A549 (cell line): ENCODE results near the gene SLC48A1. TPM values are rescaled to one million over a fixed set of nuclear protein-coding genes. Genes with fewer than 3 reads are reported as not detected.

ENCODE experiments used
- ATAC-seq, 2 experiments: fragments of 200-7000 bp in 1 of 2; fragments of >200 bp in 1 of 2; cut with Nextera tagmentation in 1 of 2; cut with Tn5 transposase in 1 of 2; 3 replicates each; pipeline versions ENCODE4 v1.8.0 to v1.9.1; 2018 to 2020; ENCODE audit warnings: mild to moderate bottlenecking in 1 of 2, moderate library complexity in 1 of 2
- CTCF ChIA-PET: fragments of 300-600 bp; sonication (Branson Sonifier 250); formaldehyde crosslinking; extraction: SDS; loops from one replicate; lab custom pipeline; 2021; ENCODE audit warnings: antibody characterized with exemption, inconsistent platforms; lab: Yijun Ruan, JAX
- POLR2A ChIA-PET: fragments of 350-600 bp; formaldehyde crosslinking; extraction: SDS; loops from one replicate; lab custom pipeline; 2021; ENCODE audit warnings: antibody characterized with exemption, inconsistent platforms; lab: Yijun Ruan, JAX
- DNase-seq, 2 experiments: peaks; one replicate each; pipeline versions ENCODE4 v3.0.0 to v3.0.0-alpha.2; 2011 to 2016; ENCODE audit warnings: low read depth in 1 of 2, low spot score in 1 of 2
- FAIRE-seq: peaks from 2 replicates; lab custom pipeline; 2011; peaks lifted over from hg19 to GRCh38; lab: Jason Lieb, UNC
- H3K27ac ChIP-seq, 2 experiments: fragments of >200 bp; sonication (Bioruptor Twin); formaldehyde crosslinking; 3 replicates each; pipeline ENCODE4 v1.5.1; 2016 to 2017
- H3K4me1 ChIP-seq: fragments of >200 bp; sonication (Bioruptor Twin); formaldehyde crosslinking; 3 replicates; pipeline ENCODE4 v1.6.1; 2016
- H3K4me2 ChIP-seq: fragments of >200 bp; sonication (Bioruptor Twin); formaldehyde crosslinking; 3 replicates; pipeline ENCODE4 v1.6.1; 2016
- H3K4me3 ChIP-seq: fragments of >200 bp; sonication (Bioruptor Twin); formaldehyde crosslinking; 3 replicates; pipeline ENCODE4 v1.5.1; 2016
- H3K9me3 ChIP-seq: fragments of >200 bp; sonication (Bioruptor Twin); formaldehyde crosslinking; 3 replicates; pipeline ENCODE4 v1.6.1; 2016
- BHLHE40 ChIP-seq: IDR thresholded peaks from 2 replicates; pipeline ENCODE4 v1.6.1; 2012; ENCODE audit warnings: low read depth, low read length, inconsistent platforms
- CBX8 ChIP-seq: fragments of 200-600 bp; sonication (generic); IDR thresholded peaks from 2 replicates; pipeline ENCODE4 v1.6.1; 2016
- HDAC2 ChIP-seq: fragments of 200-600 bp; sonication (generic); IDR thresholded peaks from 2 replicates; pipeline ENCODE4 v1.6.1; 2016
- JUN ChIP-seq, 2 experiments: fragments of >200 bp; sonication (Bioruptor Twin); formaldehyde crosslinking; IDR thresholded peaks; 2 replicates in 1 of 2; 3 replicates in 1 of 2; pipeline ENCODE4 v1.6.1; 2016 to 2017
- MAFK ChIP-seq: fragments of 450-650 bp; IDR thresholded peaks from 2 replicates; pipeline ENCODE4 v1.6.1; 2014; ENCODE audit not compliant: partially characterized antibody
- MYC ChIP-seq: IDR thresholded peaks from 2 replicates; pipeline ENCODE4 v1.6.1; 2012; ENCODE audit warnings: mild to moderate bottlenecking, inconsistent platforms, low read length, improper control_type of control experiment, borderline replicate concordance
- POLR2AphosphoS2 ChIP-seq: conservative IDR thresholded peaks from 2 replicates; pipeline ENCODE4 v1.6.1; 2012; ENCODE audit warnings: low read length, improper control_type of control experiment, inconsistent platforms
- RAD21 ChIP-seq, 2 experiments: fragments of >200 bp in 1 of 2; sonication (Bioruptor Twin) in 1 of 2; formaldehyde crosslinking in 1 of 2; IDR thresholded peaks in 1 of 2; conservative IDR thresholded peaks in 1 of 2; 2 replicates in 1 of 2; 3 replicates in 1 of 2; pipeline ENCODE4 v1.6.1; 2012 to 2018; ENCODE audit warnings: inconsistent platforms in 1 of 2
- SMC3 ChIP-seq: fragments of >200 bp; sonication (Bioruptor Twin); formaldehyde crosslinking; IDR thresholded peaks from 3 replicates; pipeline ENCODE4 v1.6.1; 2018; ENCODE audit warnings: inconsistent platforms
- TFCP2L1 ChIP-seq: fragments of 250-450 bp; sonication (Bioruptor Pico); IDR thresholded peaks from 2 replicates; pipeline ENCODE4 v1.5.0; 2021; ENCODE audit warnings: mild to moderate bottlenecking
- ZNF302 ChIP-seq: fragments of 250-450 bp; sonication (Bioruptor Pico); IDR thresholded peaks from 2 replicates; pipeline ENCODE4 v1.9.0; 2021; ENCODE audit warnings: inconsistent platforms, mild to moderate bottlenecking, moderate library complexity
- WGBS: methylation state at CpG from one replicate; pipeline ENCODE4 v1.1.6; 2017; ENCODE audit errors: missing lambda C conversion rate; 5-methylcytosine and 5-hydroxymethylcytosine counted together
- polyA plus RNA-seq, 4 experiments: library from polyadenylated mRNA; depleted of rRNA in 3 of 4; stranded (reverse); fragments of >200 nt; fragmentation: RNase III in 1 of 4; extraction: RNeasy Plus Mini Kit Qiagen cat#74134 plus additional on column Dnase treatment in 1 of 4; gene quantifications; 2 replicates in 3 of 4; 3 replicates in 1 of 4; pipeline ENCODE4 v1.2.3, GENCODE V29; 2011 to 2017
- TF ChIP-seq, protein P1 (sequence below): fragments of 450-650 bp; IDR thresholded peaks from 2 replicates; pipeline ENCODE4 v1.6.1; 2014; ENCODE audit warnings: antibody characterized with exemption
- TF ChIP-seq, protein P2 (sequence below): fragments of >200 bp; sonication (Bioruptor Twin); formaldehyde crosslinking; IDR thresholded peaks from 3 replicates; pipeline ENCODE4 v1.5.1; 2016
- TF ChIP-seq, protein P3 (sequence below): IDR thresholded peaks from 2 replicates; pipeline ENCODE4 v1.6.1; 2012

SLC48A1 gene
- polyA plus RNA-seq, 2 of the 4 experiments (the other 2 are of a cell fraction): 25.1 to 32.6 TPM

DNA sequence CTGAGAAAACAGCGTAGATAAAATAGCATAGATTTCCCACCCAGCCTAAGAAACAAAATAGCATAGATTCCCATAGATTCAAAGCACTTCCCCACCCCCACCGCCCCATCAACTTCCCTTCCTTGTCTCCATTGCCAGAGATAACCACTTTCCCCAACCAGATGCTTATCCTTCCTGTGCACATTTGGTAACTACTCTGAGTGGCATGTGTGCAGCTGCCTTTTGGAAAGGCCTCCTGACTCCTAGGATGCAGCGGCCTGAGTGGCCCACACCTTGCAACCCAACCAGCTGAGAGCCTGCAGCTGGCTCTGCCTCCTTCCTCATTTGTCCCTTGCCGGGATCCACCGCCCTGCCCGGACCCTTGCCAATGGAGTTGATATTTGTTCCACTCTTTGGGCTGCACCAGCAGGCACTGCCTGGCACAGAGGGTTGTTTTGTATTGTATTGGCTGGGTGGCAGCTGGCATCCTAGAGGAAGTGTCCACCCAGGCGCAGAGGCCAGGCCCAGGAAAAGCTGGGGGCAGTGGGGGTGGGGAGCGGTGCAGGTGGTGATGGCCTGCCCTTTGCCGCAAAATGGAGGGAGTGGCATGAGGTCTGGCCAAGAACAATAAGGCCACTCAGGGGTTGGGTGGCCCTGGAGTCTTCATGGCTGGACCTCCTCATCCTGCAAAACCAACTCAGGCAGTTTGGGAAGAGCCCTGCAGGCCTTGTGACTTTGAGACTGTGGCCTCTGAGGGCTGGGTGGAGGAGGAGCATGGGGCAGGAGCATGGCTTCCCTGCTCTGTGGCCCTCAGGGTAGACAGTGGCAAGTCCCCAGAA is 4.9 kb downstream of the SLC48A1 start:
- 0 out of 3 replicates have a peak overlapping the region, but pooled peaks have one; percentile 74 for H3K4me2 ChIP-seq
- peak overlapping the region; percentile 84 to 96 for H3K27ac ChIP-seq
- H3K4me1 ChIP-seq: peaks cover 50% of the 10 kb centered on the region
- POLR2A ChIA-PET: no interaction called here
- DNase-seq (no peak), FAIRE-seq (no peak), ATAC-seq (peak in 1 of 2 experiments; percentile 7; a peak in 3 of 6 replicates)
- no peak overlapping the region for H3K4me3 ChIP-seq
- CTCF ChIA-PET: interaction anchor here (0.6 to 59.0 kb wide), 15 partner anchors 9 to 785 kb away, joined by 3 to 1532 read pairs (median 13); partner anchors contain the start of genes ENDOU, RAPGEF3, RPAP3 and SLC48A1
- WGBS: 76% methylated on average over 7 of the region's 9 CpGs
- 0 out of 5 replicates have a peak, but pooled peaks of 1 of the 2 experiments have one; percentile 18 for TF ChIP-seq JUN (IDR thresholded peaks at IDR 0.05)
- TF ChIP-seq CBX8: no peak
- no peaks in the 10 kb centered on the region for H3K9me3 ChIP-seq

DNA sequence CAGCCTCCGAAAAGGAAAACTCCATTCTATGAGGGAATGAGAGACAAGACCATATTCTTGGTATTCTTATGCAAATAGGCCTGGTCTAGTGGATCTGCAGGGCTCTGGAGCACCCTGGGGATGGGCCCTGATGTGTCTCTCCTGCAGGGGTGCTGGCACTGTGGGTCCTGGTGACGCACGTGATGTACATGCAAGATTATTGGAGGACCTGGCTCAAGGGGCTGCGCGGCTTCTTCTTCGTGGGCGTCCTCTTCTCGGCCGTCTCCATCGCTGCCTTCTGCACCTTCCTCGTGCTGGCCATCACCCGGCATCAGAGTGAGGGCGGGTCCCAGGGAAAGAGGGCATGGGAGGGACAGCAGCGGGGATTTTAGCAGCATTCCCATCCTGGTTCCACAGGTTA is 5.8 kb downstream of the SLC48A1 start:
- FAIRE-seq (no peak), ATAC-seq (peak; percentile 10 to 26; a peak in 4 of 6 replicates), DNase-seq (no peak)
- Histone ChIP-seq H3K27ac (peak overlapping the region in 1 of 2 experiments; percentile 7; a peak in 1 of 6 replicates), H3K4me2 (no peak overlapping the region), H3K9me3 (no peaks in the 10 kb centered on the region), H3K4me1 (peaks cover 50% of the 10 kb centered on the region), H3K4me3 (no peak overlapping the region)
- 69% methylated on average over 14 of the region's 14 CpGs for WGBS
- TF ChIP-seq POLR2AphosphoS2: 0 out of 2 replicates have a peak, but pooled peaks have one; percentile 30
- no peak for TF ChIP-seq MAFK
- CTCF ChIA-PET: interaction anchor here (0.6 to 59.0 kb wide), 19 partner anchors 10 to 784 kb away, joined by 3 to 1532 read pairs (median 8); partner anchors contain the start of genes ENDOU, RAPGEF3, RPAP3 and SLC48A1
- POLR2A ChIA-PET: interaction anchor here (1.2 kb wide), 1 partner anchor 73 kb away, joined by 4 read pairs; the partner anchor contains the start of gene RPAP3

DNA sequence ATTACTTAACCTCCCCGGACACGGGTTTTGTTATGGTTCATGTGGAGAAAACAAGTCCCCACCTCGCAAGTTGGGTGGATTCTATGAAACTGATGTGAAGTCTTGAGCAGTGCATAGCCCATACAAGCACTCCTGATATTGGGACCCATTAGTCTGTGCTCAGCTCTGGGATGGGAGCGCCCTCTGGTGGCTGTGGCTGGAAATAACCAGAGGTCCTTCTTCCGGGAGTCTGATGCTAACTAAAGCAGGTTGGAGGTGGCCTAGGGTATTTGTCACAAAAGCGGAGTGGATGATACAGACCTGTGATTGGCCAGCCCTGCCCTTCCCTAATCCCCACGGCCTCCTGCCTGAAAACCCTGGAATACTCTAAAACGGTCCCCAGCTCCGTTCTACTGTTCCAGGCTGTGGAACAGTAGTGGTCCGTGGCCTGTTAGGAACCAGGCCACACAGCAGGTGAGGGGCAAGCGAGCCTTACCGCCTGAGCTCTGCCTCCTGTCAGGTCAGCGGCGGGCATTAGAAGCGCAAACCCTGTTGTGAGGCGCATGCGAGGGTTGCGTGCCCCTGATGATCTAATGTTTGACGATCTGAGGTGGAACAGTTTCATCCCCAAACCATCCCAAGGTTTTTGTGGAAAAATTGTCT is 6.4 kb downstream of the SLC48A1 start:
- Histone ChIP-seq H3K4me2 (no peak overlapping the region), H3K27ac (peak overlapping the region in 1 of 2 experiments; percentile 7; a peak in 1 of 6 replicates), H3K9me3 (no peaks in the 10 kb centered on the region), H3K4me3 (no peak overlapping the region), H3K4me1 (peaks cover 47% of the 10 kb centered on the region)
- TF ChIP-seq, protein P1, sequence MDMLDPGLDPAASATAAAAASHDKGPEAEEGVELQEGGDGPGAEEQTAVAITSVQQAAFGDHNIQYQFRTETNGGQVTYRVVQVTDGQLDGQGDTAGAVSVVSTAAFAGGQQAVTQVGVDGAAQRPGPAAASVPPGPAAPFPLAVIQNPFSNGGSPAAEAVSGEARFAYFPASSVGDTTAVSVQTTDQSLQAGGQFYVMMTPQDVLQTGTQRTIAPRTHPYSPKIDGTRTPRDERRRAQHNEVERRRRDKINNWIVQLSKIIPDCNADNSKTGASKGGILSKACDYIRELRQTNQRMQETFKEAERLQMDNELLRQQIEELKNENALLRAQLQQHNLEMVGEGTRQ: no peak
- TF ChIP-seq RAD21 (conservative IDR thresholded peaks at IDR 0.05 in 1 of 2, IDR thresholded peaks at IDR 0.05 in 1 of 2) (peak; percentile 83 to 93), MYC (no peak), ZNF302 (CRISPR knock-in tag) (no peak), TFCP2L1 (no peak), BHLHE40 (no peak), SMC3 (peak; percentile 84), HDAC2 (no peak), POLR2AphosphoS2 (no peak; the same call in 1 of the 2 replicates)
- TF ChIP-seq, protein P2, sequence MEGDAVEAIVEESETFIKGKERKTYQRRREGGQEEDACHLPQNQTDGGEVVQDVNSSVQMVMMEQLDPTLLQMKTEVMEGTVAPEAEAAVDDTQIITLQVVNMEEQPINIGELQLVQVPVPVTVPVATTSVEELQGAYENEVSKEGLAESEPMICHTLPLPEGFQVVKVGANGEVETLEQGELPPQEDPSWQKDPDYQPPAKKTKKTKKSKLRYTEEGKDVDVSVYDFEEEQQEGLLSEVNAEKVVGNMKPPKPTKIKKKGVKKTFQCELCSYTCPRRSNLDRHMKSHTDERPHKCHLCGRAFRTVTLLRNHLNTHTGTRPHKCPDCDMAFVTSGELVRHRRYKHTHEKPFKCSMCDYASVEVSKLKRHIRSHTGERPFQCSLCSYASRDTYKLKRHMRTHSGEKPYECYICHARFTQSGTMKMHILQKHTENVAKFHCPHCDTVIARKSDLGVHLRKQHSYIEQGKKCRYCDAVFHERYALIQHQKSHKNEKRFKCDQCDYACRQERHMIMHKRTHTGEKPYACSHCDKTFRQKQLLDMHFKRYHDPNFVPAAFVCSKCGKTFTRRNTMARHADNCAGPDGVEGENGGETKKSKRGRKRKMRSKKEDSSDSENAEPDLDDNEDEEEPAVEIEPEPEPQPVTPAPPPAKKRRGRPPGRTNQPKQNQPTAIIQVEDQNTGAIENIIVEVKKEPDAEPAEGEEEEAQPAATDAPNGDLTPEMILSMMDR: peak; percentile 93
- TF ChIP-seq, protein P3, sequence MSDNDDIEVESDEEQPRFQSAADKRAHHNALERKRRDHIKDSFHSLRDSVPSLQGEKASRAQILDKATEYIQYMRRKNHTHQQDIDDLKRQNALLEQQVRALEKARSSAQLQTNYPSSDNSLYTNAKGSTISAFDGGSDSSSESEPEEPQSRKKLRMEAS: no peak
- FAIRE-seq (peak; percentile 18), ATAC-seq (peak; percentile 67 to 84), DNase-seq (peak; percentile 86 to 90)
- 49% methylated on average over 16 of the region's 19 CpGs for WGBS
- ChIA-PET CTCF (interaction anchor here (0.6 to 59.0 kb wide), 19 partner anchors 10 to 553 kb away, joined by 3 to 1532 read pairs (median 8); partner anchors contain the start of genes ENDOU, RAPGEF3, RPAP3 and SLC48A1), POLR2A (interaction anchor here (1.2 kb wide), 1 partner anchor 73 kb away, joined by 4 read pairs; the partner anchor contains the start of gene RPAP3)
